Activated CD8-positive, alpha-beta T cell treated with anti-CD3 and anti-CD28 coated beads, Interleukin-2, amount 10 ng/mL, durations not matched to agents 7 days and 5 days (primary cell): ENCODE results near the gene UCN3. TPM values are rescaled to one million over a fixed set of nuclear protein-coding genes. Genes with fewer than 3 reads are reported as not detected.

ENCODE experiments used
- ATAC-seq: fragments of 150-1000 bp; cut with Tn5 transposase; one replicate; pipeline ENCODE4 v1.10.0; 2021; ENCODE audit warnings: moderate library complexity
- CTCF ChIA-PET: fragments of 350-600 bp; sonication (Branson Sonifier 250); formaldehyde crosslinking; loops from one replicate; lab custom pipeline; 2021; ENCODE audit warnings: antibody characterized with exemption; lab: Charles Lee
- POLR2A ChIA-PET: fragments of 350-600 bp; sonication (Branson Sonifier 250); formaldehyde crosslinking; loops from one replicate; lab custom pipeline; 2021; ENCODE audit warnings: antibody characterized with exemption; lab: Charles Lee
- DNase-seq: peaks from one replicate; pipeline ENCODE4 v3.0.0-alpha.2; 2020
- H3K27ac Mint-ChIP-seq: one replicate; pipeline ENCODE4 v1.8.0; 2021; ENCODE audit warnings: mild to moderate bottlenecking, mixed read lengths
- H3K27me3 Mint-ChIP-seq: one replicate; pipeline ENCODE4 v1.8.0; 2021; ENCODE audit warnings: low read depth, mixed read lengths
- H3K36me3 Mint-ChIP-seq: one replicate; pipeline ENCODE4 v1.8.0; 2021; ENCODE audit warnings: low read depth, mixed read lengths
- H3K4me1 Mint-ChIP-seq: one replicate; pipeline ENCODE4 v1.8.0; 2021; ENCODE audit warnings: low read depth, mixed read lengths
- H3K4me3 Mint-ChIP-seq: one replicate; pipeline ENCODE4 v1.8.0; 2021; ENCODE audit warnings: mild to moderate bottlenecking, mixed read lengths
- H3K9me3 Mint-ChIP-seq: one replicate; pipeline ENCODE4 v1.8.0; 2022; ENCODE audit warnings: mixed read lengths; ENCODE audit not compliant: insufficient read depth
- total RNA-seq, 2 experiments: library from RNA; stranded (reverse); gene quantifications; one replicate each; pipeline ENCODE4 v1.2.3, GENCODE V29; 2021

Gene UCN3
- total RNA-seq, 2 experiments from 2014 or later, result not detected

GRCh38 chr10:5344746-5345145 lies 20.0 kb upstream of the UCN3 start:
- ChIA-PET POLR2A (no interaction called here), CTCF (no interaction called here)
- H3K4me1 Mint-ChIP-seq, result peaks cover 5% of the 10 kb centered on the region
- H3K9me3 Mint-ChIP-seq, result peaks cover 3% of the 10 kb centered on the region
- no peaks in the 10 kb centered on the region for H3K36me3 Mint-ChIP-seq
- DNase-seq (no peak), ATAC-seq (no peak)
- no peak overlapping the region for H3K27ac Mint-ChIP-seq
- H3K4me3 Mint-ChIP-seq, result no peak overlapping the region
- H3K27me3 Mint-ChIP-seq, result peaks cover 8% of the 10 kb centered on the region

- ChIA-PET POLR2A (no interaction called here), CTCF (no interaction called here)
- no peak for ATAC-seq
- Mint-ChIP-seq H3K27me3 (peaks cover 2% of the 10 kb centered on the region), H3K9me3 (peaks cover 3% of the 10 kb centered on the region), H3K4me3 (no peak overlapping the region), H3K4me1 (peaks cover 5% of the 10 kb centered on the region), H3K27ac (no peak overlapping the region), H3K36me3 (no peaks in the 10 kb centered on the region)
- no peak for DNase-seq
These were observed 17.9 kb upstream of the UCN3 start for GRCh38 chr10:5346881-5347280.

- no peaks in the 10 kb centered on the region for H3K36me3 Mint-ChIP-seq
- CTCF ChIA-PET, result no interaction called here
- H3K4me3 Mint-ChIP-seq, result no peak overlapping the region
- DNase-seq (no peak), ATAC-seq (no peak)
- H3K9me3 Mint-ChIP-seq, result peaks cover 3% of the 10 kb centered on the region
- no peak overlapping the region for H3K27ac Mint-ChIP-seq
- H3K4me1 Mint-ChIP-seq, result no peaks in the 10 kb centered on the region
- peaks cover 4% of the 10 kb centered on the region for H3K27me3 Mint-ChIP-seq
- POLR2A ChIA-PET, result no interaction called here
These were observed 15.4 kb upstream of the UCN3 start for GRCh38 chr10:5349362-5349761.

GRCh38 chr10:5354068-5354467 lies 10.7 kb upstream of the UCN3 start:
- ChIA-PET POLR2A (no interaction called here), CTCF (interaction anchor here (1.1 kb wide), 1 partner anchor 11 kb away, joined by 3 read pairs; no protein-coding TSS in a partner anchor)
- peaks cover 11% of the 10 kb centered on the region for H3K27me3 Mint-ChIP-seq
- H3K27ac Mint-ChIP-seq, result no peak overlapping the region
- DNase-seq, result no peak
- peaks cover 7% of the 10 kb centered on the region for H3K4me1 Mint-ChIP-seq
- H3K9me3 Mint-ChIP-seq, result no peaks in the 10 kb centered on the region
- no peaks in the 10 kb centered on the region for H3K36me3 Mint-ChIP-seq
- H3K4me3 Mint-ChIP-seq, result no peak overlapping the region
- ATAC-seq, result no peak

GRCh38 chr10:5355594-5356301 lies 9.0 kb upstream of the UCN3 start:
- ATAC-seq, result no peak
- Mint-ChIP-seq H3K27me3 (peaks cover 18% of the 10 kb centered on the region), H3K9me3 (no peaks in the 10 kb centered on the region), H3K4me1 (peaks cover 7% of the 10 kb centered on the region), H3K27ac (no peak overlapping the region), H3K4me3 (no peak overlapping the region), H3K36me3 (no peaks in the 10 kb centered on the region)
- ChIA-PET POLR2A (no interaction called here), CTCF (no interaction called here)
- no peak for DNase-seq

- ChIA-PET CTCF (no interaction called here), POLR2A (no interaction called here)
- Mint-ChIP-seq H3K4me3 (no peak overlapping the region), H3K27ac (no peak overlapping the region), H3K9me3 (no peaks in the 10 kb centered on the region), H3K36me3 (no peaks in the 10 kb centered on the region), H3K4me1 (peaks cover 7% of the 10 kb centered on the region), H3K27me3 (peaks cover 19% of the 10 kb centered on the region)
- ATAC-seq, result no peak
- DNase-seq, result no peak
These were observed 8.4 kb upstream of the UCN3 start for GRCh38 chr10:5356302-5356763.

- H3K4me3 Mint-ChIP-seq, result no peak overlapping the region
- H3K27me3 Mint-ChIP-seq, result peaks cover 29% of the 10 kb centered on the region
- H3K27ac Mint-ChIP-seq, result no peak overlapping the region
- ATAC-seq (no peak), DNase-seq (no peak)
- peaks cover 7% of the 10 kb centered on the region for H3K4me1 Mint-ChIP-seq
- H3K36me3 Mint-ChIP-seq, result no peaks in the 10 kb centered on the region
- H3K9me3 Mint-ChIP-seq, result no peaks in the 10 kb centered on the region
- POLR2A ChIA-PET, result no interaction called here
- CTCF ChIA-PET, result interaction anchor here (1.4 kb wide), 1 partner anchor 77 kb away, joined by 4 read pairs; no protein-coding TSS in a partner anchor
These were observed 4.3 kb upstream of the UCN3 start for GRCh38 chr10:5360318-5360915.

- CTCF ChIA-PET, result no interaction called here
- peaks cover 31% of the 10 kb centered on the region for H3K27me3 Mint-ChIP-seq
- POLR2A ChIA-PET, result no interaction called here
These were observed 2.8 kb upstream of the UCN3 start for GRCh38 chr10:5361966-5362365.

GRCh38 chr10:5362873-5363272 lies 1.9 kb upstream of the UCN3 start:
- no peaks in the 10 kb centered on the region for H3K36me3 Mint-ChIP-seq
- CTCF ChIA-PET, result no interaction called here
- peaks cover 34% of the 10 kb centered on the region for H3K27me3 Mint-ChIP-seq
- ATAC-seq (no peak), DNase-seq (no peak)
- no peak overlapping the region for H3K4me3 Mint-ChIP-seq
- no peaks in the 10 kb centered on the region for H3K9me3 Mint-ChIP-seq
- no peak overlapping the region for H3K27ac Mint-ChIP-seq
- no peaks in the 10 kb centered on the region for H3K4me1 Mint-ChIP-seq
- POLR2A ChIA-PET, result no interaction called here

More at GRCh38 chr10:5361966-5362365, 2.8 kb upstream of the UCN3 start:
- DNase-seq, result no peak
- no peaks in the 10 kb centered on the region for H3K9me3 Mint-ChIP-seq
- H3K4me1 Mint-ChIP-seq, result no peaks in the 10 kb centered on the region
- no peak overlapping the region for H3K27ac Mint-ChIP-seq
- no peaks in the 10 kb centered on the region for H3K36me3 Mint-ChIP-seq
- no peak overlapping the region for H3K4me3 Mint-ChIP-seq
- ATAC-seq, result no peak

GRCh38 chr10:5364374-5364773 lies 392 bp upstream of the UCN3 start:
- POLR2A ChIA-PET, result no interaction called here
- CTCF ChIA-PET, result no interaction called here
- Mint-ChIP-seq H3K9me3 (no peaks in the 10 kb centered on the region), H3K4me1 (no peaks in the 10 kb centered on the region), H3K4me3 (no peak overlapping the region), H3K27me3 (peaks cover 32% of the 10 kb centered on the region), H3K36me3 (no peaks in the 10 kb centered on the region), H3K27ac (no peak overlapping the region)
- no peak for ATAC-seq
- no peak for DNase-seq

- H3K4me3 Mint-ChIP-seq, result no peak overlapping the region
- CTCF ChIA-PET, result no interaction called here
- no peaks in the 10 kb centered on the region for H3K36me3 Mint-ChIP-seq
- no peaks in the 10 kb centered on the region for H3K9me3 Mint-ChIP-seq
- no peak overlapping the region for H3K27ac Mint-ChIP-seq
- H3K4me1 Mint-ChIP-seq, result no peaks in the 10 kb centered on the region
- ATAC-seq (no peak), DNase-seq (no peak)
- H3K27me3 Mint-ChIP-seq, result peaks cover 23% of the 10 kb centered on the region
- POLR2A ChIA-PET, result no interaction called here
These were observed 1.2 kb downstream of the UCN3 start for GRCh38 chr10:5365928-5366327.

- Mint-ChIP-seq H3K4me1 (no peaks in the 10 kb centered on the region), H3K4me3 (no peak overlapping the region), H3K27me3 (peaks cover 7% of the 10 kb centered on the region), H3K9me3 (no peaks in the 10 kb centered on the region), H3K27ac (no peak overlapping the region), H3K36me3 (no peaks in the 10 kb centered on the region)
- ChIA-PET POLR2A (no interaction called here), CTCF (no interaction called here)
- no peak for DNase-seq
- no peak for ATAC-seq
These were observed 4.8 kb downstream of the UCN3 start for GRCh38 chr10:5369362-5370158.
